ENCODE results near the gene CDK18.

CDK18 gene

DNA sequence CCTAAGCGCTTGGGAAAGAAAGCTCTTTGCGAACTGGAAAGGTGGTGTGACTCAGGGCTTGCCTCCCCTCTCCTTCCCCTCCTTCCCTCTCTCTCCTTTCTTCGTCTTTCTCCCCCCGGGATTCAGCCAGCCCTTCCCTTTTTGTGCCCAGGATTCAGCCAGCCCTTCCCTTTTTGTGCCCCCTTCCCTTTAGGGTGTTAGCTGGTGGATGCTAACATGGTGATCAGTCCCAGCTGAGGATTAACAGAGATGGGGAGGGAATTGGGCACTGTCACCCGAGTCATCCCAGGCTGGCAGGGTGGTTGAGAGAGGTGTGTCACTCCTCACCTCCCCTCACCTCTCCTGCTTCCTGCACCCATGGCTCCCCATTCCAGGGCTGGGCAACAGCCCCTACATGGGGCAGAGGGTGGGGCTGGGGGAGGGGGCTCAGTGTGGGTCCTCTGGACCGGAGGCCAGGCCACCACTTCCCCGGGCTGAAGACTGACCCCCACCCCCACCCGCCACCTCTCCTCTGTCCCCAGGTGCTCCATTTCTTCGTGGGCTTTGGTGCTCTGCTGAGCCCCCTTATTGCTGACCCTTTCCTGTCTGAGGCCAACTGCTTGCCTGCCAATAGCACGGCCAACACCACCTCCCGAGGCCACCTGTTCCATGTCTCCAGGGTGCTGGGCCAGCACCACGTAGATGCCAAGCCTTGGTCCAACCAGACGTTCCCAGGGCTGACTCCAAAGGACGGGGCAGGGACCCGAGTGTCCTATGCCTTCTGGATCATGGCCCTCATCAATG lies 75.9 kb downstream of the CDK18 start:
- no peak overlapping the region for H3K4me3 ChIP-seq (ENCODE audit: low read length)
- TF ChIP-seq, protein P1, sequence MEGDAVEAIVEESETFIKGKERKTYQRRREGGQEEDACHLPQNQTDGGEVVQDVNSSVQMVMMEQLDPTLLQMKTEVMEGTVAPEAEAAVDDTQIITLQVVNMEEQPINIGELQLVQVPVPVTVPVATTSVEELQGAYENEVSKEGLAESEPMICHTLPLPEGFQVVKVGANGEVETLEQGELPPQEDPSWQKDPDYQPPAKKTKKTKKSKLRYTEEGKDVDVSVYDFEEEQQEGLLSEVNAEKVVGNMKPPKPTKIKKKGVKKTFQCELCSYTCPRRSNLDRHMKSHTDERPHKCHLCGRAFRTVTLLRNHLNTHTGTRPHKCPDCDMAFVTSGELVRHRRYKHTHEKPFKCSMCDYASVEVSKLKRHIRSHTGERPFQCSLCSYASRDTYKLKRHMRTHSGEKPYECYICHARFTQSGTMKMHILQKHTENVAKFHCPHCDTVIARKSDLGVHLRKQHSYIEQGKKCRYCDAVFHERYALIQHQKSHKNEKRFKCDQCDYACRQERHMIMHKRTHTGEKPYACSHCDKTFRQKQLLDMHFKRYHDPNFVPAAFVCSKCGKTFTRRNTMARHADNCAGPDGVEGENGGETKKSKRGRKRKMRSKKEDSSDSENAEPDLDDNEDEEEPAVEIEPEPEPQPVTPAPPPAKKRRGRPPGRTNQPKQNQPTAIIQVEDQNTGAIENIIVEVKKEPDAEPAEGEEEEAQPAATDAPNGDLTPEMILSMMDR (conservative IDR thresholded peaks at IDR 0.05; ENCODE audit: low read depth, low read length) = no peak
- no peak for DNase-seq (ENCODE audit: low read depth)

DNA sequence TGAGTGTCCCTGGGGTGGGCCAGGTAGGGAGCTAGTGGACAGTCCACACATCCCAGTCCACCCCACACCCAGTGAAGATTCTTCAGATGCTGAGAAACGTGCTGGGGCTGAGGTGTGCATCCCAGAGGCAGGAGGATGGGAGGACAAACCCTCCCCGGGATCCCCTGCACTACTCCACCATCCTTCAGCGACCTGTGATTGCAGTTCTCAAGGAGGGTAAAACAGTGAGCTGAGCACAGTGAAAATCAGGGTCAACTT lies 76.4 kb downstream of the CDK18 start:
- H3K4me3 ChIP-seq (ENCODE audit: low read length) = no peak overlapping the region
- no peak for DNase-seq (ENCODE audit: low read depth)
- TF ChIP-seq, protein P1 (conservative IDR thresholded peaks at IDR 0.05; ENCODE audit: low read depth, low read length) = no peak

DNA sequence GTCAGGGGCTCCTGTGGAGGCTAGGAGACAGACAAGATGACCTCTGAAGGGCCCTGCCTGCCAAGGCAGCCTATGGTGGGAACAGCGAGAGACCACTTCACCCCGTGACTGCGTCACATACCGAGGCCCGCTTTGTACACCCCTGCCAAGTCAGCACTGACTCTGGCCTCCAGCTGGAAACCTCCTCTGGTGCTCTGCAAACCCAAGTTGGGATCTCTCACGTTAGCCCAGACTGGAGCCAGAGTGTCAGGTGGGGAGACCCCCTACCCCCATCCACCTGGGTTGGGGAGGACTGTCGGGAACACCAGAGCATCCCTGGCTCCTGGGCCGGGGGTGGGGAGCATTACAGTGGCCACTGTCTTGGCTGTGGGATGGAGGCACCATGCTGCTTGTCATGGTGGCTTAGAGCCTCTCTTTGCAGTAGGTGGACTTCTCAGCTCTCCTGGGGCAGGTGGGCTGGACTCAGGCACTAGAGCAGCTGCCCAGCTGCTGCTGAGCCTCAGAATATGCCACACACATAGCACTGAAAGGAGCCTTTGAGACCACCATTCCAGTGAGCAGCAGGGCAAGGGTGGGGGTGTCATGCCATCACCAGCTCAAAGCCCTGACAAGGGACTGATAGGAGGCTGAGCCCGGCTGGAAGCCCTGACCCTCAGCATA lies 77.0 kb downstream of the CDK18 start:
- DNase-seq (ENCODE audit: low read depth) = no peak
- no peak overlapping the region for H3K4me3 ChIP-seq (ENCODE audit: low read length)
- TF ChIP-seq, protein P1 (conservative IDR thresholded peaks at IDR 0.05; ENCODE audit: low read depth, low read length) = no peak

DNA sequence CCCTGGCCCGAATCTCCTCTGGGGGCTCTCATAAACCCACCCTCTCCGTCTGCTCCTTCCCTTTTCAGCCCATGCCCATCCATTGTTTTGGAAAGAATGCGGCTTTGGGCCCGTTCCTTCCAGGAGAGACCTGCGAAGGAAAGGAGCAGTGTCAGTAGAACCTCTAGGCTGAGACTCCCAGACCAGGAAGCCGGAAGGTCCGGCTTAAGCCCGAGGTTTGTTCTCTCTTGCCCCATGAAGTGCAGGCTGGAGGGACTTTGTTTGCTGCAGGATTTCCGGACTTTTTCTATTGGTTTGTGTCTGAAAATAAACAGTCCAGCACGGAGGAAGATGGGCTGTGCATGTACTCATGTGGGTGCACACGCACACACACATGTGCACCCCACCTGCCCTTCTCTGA lies 77.6 kb downstream of the CDK18 start:
- DNase-seq (ENCODE audit: low read depth) = no peak

More for the DNA sequence above, 77.6 kb downstream of the CDK18 start:
- TF ChIP-seq, protein P1 (conservative IDR thresholded peaks at IDR 0.05; ENCODE audit: low read depth, low read length) = no peak
- no peak overlapping the region for H3K4me3 ChIP-seq (ENCODE audit: low read length)

All from retinal pigment epithelial cell (primary cell).